Measurements from ENCODE around the gene GRIK4. TPM values are rescaled to one million over a fixed set of nuclear protein-coding genes. Genes with fewer than 3 reads are reported as not detected.

GRIK4 gene
- total RNA-seq, 1 donor from 2014 or later, result not detected

DNA sequence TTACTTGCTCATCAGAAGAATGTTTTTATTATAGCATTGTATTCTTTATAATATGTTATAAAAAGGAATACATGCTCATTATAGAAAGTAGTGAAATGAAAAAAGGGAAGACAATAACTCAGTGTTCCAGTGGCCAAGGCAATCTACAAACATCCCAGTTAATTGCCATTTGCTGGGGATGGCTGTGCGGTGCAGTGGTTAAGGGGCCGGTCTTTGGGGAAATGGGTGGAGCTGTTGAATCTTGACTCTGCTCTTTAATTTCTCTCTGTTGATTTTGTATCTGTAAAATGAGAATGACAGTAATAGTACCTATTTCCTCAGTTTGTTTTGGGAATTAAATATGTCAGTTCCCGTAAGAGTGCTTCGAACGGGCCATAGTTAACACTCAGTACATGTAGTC is 299.7 kb downstream of the GRIK4 start:
- DNase-seq (ENCODE audit: low spot score in 2 of 2), result no peak
- H3K4me3 ChIP-seq, result no peak overlapping the region
- no peaks in the 10 kb centered on the region for H3K27me3 ChIP-seq
- no peak for TF ChIP-seq CTCF (IDR thresholded peaks at IDR 0.05)
- H3K4me1 ChIP-seq, result no peaks in the 10 kb centered on the region
- H3K27ac ChIP-seq, result no peak overlapping the region
- H3K36me3 ChIP-seq, result no peaks in the 10 kb centered on the region
- H3K9me3 ChIP-seq, result no peaks in the 10 kb centered on the region
- intact Hi-C loops (cut with DNase I), result no loop called here

DNA sequence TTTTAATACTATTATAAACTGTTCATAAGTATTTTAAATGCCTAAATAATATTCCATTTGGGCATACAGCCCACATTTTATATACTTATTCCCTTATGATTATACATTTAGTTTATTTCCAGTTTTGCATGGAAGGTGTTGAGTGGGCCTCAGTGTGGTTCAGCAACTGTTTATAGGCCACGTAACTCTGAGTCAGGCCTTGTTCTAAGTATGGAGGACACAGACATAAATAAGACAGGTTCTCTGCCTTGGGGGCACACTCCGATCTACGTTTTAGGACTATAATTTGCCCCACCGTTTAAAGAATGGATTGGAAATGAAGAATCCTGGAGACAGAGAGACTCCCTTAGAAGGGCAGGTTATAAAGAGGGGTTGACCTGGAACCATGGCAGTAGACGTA is 300.2 kb downstream of the GRIK4 start:
- Histone ChIP-seq H3K27me3 (no peaks in the 10 kb centered on the region), H3K9me3 (no peaks in the 10 kb centered on the region), H3K4me1 (no peaks in the 10 kb centered on the region), H3K36me3 (no peaks in the 10 kb centered on the region), H3K4me3 (no peak overlapping the region), H3K27ac (no peak overlapping the region)
- DNase-seq (ENCODE audit: low spot score in 2 of 2), result no peak
- intact Hi-C loops (cut with DNase I), result no loop called here
- no peak for TF ChIP-seq CTCF (IDR thresholded peaks at IDR 0.05)

GRCh38 chr11:120814531-120815318 is 303.2 kb downstream of the GRIK4 start:
- no peaks in the 10 kb centered on the region for H3K4me1 ChIP-seq
- H3K4me3 ChIP-seq, result no peak overlapping the region
- no peak for DNase-seq (ENCODE audit: low spot score in 2 of 2)
- H3K36me3 ChIP-seq, result no peaks in the 10 kb centered on the region
- no peak for TF ChIP-seq CTCF (IDR thresholded peaks at IDR 0.05)
- no peak overlapping the region for H3K27ac ChIP-seq
- no peaks in the 10 kb centered on the region for H3K9me3 ChIP-seq
- no peaks in the 10 kb centered on the region for H3K27me3 ChIP-seq
- intact Hi-C loops (cut with DNase I), result no loop called here

DNA sequence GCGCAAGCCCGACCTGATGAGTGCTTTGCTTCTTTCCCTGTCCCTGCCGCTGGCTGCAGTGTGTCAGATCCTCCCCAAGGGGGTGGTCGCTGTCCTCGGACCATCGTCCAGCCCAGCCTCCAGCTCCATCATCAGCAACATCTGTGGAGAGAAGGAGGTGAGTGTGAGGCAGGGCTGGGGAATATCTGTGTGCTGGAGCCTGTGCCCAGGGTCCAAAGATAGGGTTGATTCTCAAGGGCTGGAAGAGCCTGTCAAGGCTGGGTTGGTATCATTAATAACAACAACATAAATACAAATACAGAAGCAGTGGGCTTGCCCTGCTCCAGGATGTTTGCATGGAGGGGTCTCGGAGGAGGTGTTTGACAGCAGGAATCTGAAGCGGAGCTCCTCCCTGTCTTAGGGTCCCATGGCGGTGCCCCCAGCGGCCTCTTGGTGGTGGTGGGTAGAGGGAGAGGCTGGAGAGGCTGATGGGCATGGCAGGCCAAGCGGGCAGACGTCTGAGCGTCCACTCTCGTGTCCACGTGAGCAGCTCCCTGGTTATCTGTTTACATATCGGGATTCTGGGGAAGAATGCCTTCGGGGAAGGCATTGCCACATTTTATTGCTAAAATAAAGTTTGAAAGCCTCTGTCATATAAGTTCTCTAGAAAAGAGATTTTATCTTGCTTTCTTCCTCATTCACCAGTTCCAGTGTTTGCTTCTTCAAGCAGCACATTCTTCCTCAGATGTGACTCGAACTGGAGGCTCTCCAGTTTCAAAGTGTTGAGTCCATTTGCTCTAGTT is 304.0 kb downstream of the GRIK4 start:
- Histone ChIP-seq H3K27ac (no peak overlapping the region), H3K36me3 (no peaks in the 10 kb centered on the region), H3K9me3 (no peaks in the 10 kb centered on the region), H3K4me3 (no peak overlapping the region), H3K27me3 (no peaks in the 10 kb centered on the region), H3K4me1 (no peaks in the 10 kb centered on the region)
- no peak for TF ChIP-seq CTCF (IDR thresholded peaks at IDR 0.05)
- DNase-seq (ENCODE audit: low spot score in 2 of 2), result no peak
- intact Hi-C loops (cut with DNase I), result no loop called here

DNA sequence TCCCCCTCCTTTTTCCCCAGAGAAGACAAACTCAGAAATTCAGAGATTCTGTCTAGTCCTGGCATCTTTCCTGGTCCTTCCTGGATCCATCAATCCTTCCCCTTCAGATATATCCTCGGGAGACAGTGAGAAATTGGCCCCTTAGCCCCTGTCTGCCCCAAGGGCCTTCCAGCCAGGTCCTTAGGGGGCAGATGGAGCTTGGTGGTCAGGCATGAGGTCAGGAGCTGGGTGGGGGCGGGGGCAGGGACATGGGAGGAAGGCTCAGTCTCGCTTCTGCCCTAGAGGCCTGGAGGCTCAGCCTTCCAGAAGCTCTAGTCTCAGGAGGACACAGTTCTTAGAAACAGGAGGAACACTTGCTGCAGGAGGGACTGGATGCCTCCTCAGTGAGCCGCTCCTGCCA is 304.6 kb downstream of the GRIK4 start:
- Histone ChIP-seq H3K27me3 (no peaks in the 10 kb centered on the region), H3K36me3 (no peaks in the 10 kb centered on the region), H3K9me3 (no peaks in the 10 kb centered on the region), H3K4me1 (no peaks in the 10 kb centered on the region), H3K27ac (no peak overlapping the region), H3K4me3 (no peak overlapping the region)
- DNase-seq (ENCODE audit: low spot score in 2 of 2), result no peak
- intact Hi-C loops (cut with DNase I), result no loop called here
- TF ChIP-seq CTCF (IDR thresholded peaks at IDR 0.05), result no peak
